Activated T-cell treated with anti-CD3 and anti-CD28 coated beads for 24 hours (primary cell): Measurements from ENCODE around the gene STUM.
"Not testable (repeated sequence)": the region's sequence is repeated elsewhere in the genome, so short reads cannot be mapped to it uniquely, and the experiment has no call there.

ENCODE experiments used
- DNase-seq: peaks from one replicate; pipeline ENCODE4 v3.0.0-alpha.2; 2020; ENCODE audit warnings: low read depth

STUM gene, protein sequence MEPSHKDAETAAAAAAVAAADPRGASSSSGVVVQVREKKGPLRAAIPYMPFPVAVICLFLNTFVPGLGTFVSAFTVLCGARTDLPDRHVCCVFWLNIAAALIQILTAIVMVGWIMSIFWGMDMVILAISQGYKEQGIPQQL

DNA sequence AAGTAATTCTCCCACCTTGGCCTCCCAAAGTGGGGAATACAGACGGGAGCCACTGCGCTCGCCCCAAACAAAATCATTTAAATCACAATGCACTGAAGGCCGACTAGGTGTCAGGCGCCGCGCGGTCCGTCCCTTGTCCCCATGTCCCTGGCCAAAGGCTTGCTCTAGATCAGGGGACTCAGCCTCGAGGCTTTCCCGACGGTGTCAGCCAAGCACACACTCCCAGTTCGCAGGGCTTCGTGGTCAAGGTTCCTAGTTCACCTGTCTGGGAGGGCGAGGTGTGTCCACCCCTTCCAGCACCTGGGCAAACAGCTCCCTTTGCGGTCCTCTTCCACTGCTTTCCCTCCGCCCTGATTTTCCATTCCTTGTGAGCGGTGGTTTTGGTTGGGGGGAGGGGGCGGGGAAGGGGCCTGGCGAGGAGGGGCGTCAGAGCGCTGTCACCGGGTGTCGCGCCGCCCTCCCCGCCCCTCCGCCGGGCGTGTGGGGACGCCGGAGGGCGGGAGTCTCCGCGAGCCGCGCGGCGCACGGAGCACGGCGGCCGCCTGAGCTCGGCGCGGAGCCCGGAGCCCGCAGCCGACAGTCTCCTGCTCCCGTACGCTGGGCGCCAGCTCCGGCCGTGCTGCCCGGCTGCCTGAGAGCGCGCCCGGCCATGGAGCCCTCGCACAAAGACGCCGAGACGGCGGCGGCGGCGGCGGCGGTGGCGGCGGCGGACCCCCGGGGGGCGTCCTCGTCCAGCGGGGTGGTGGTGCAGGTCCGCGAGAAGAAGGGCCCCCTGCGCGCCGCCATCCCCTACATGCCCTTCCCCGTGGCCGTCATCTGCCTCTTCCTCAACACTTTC is at the start of gene STUM:
STUM (plus strand) TSS at position 509 of the 838 bp plus-strand sequence; CDS start at position 650, 141 bp downstream.
- DNase-seq, result peak; percentile 1

DNA sequence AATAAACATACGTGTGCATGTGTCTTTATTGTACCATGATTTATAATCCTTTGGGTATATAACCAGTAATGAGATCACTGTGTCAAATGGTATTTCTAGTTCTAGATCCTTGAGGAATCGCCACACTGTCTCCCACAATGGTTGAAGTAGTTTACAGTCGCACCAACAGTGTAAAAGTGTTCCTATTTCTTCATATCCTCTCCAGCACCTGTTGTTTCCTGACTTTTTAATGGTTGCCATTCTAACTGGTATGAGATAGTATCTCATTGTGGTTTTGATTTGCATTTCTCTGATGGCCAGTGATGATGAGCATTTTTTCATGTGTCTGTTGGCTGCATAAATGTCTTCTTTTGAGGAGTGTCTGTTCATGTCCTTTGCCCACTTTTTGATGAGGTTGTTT is 48.9 kb upstream of the STUM start:
- not testable (repeated sequence) for DNase-seq

DNA sequence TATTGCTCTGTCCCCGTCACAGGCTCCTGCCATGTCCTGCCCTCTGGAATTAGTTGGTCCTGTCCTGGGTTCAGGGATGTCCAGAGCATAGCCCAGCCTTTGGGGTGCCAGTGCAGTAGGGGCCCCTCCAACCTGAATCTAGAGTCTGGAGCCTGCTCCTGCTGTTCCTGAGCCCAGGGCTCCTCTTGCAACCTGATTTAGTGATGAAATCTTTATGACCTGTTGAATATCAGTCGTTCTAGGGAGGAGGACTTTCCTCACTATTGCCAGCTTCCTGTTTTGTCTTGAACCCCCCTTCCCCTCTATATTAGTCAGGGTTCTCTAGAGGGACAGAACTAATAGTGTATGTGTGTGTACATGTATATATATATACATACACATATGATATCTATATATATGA is 42.5 kb upstream of the STUM start:
- no peak for DNase-seq

DNA sequence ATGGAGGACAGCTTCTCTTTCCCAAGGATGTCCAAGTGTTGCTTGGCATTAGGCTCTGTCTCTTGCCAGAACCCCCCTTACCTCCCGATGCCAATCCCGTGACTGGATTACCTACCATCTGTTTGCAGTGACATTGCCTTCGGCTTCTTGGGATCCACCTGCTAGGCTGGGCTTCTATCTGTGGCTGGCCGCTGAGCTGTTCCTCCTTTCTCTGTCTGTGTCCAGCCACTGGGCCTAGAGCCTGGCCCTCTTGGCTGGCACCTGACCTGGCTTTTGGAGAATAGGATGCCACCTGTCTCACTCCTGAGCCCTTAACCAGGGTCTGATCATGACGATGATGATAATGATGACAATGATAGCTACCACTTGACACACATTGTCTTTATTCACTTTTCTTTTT is 41.6 kb upstream of the STUM start:
- no peak for DNase-seq

DNA sequence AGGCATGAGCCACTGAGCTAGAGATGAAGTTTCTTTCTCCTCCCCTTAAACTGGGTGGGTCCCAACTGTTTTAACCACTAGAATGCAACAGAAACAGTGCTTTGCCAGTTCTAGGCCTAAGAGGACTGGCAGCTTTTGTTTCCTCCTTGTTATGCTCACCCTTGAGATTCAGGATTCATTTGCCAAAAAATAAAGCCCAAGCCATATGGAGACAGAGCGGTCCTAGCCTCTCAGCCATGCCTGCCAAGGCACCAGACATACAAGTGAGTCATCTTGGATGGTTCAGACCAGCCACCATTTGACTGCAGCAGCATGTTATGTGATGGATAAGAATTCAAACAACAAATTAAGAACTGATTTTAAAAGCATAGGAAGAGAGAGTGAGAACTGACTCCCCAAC is 38.1 kb upstream of the STUM start:
- DNase-seq, result no peak

DNA sequence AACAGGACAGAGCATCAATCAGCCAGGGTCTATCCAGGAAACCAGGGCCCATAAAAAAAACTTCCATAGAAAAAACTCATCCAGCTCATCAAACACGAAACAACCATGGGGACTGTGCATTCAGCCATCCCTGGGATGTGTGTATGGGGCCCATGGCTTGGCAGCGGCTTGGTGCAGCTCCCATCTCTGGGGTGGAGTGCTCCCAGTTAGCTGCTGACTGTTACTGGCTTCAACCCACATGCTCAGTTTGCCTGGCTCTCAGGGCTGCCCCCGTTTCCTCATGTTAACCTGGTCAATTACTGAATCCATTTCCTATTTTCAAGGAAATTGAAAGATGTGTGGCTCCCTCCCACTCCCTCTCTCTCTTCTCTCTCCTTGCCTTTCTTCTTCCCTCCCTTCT is 37.3 kb upstream of the STUM start:
- DNase-seq, result no peak

DNA sequence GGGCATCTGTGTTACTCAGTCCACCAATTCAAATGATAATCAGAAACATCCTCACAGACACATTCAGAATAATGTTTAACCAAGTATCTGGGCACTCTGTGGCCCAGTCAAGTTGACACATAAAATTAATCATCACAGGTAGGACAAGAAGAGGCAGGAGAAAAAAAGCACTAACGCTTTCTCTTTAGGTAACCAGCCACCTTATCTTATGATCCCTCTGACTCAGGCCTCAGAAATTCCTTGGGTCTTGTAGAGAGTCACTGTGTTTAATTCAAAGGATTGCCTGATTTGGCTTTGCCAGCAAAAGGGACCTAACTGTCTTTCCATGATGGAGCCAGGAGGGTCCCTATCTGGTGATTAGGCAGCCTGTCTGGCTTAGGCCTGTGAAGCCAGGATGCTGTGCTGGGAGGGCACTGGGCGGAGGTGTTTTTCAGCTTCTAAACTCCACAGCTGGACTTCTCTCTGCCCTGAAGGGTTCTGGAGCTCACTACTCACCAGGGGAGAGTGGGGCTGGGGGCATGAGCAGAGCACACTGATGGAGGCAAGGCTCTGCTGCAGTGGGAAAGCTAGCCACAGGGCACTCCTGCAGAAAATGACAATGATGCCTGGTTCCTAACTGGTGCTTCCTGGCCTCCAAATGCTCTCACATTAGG is 36.4 kb upstream of the STUM start:
- no peak for DNase-seq

DNA sequence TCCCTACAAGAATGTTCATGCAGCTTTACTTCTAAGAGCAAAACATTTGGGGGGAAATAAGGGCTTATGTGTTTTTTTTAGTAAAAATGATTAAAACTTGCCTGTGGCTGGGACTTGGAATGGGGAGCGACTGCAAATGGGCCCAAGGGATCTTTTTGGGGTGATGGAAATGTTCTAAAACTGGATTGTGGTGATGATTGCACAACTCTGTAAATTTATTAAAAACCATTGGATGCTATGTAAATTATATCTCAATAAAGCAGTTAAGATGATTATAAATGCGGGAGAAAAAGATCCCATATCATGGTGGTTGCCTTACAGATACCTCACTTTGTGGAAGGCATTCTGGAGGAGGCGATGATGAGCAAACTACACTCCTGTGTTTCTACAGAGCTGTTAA is 30.2 kb upstream of the STUM start:
- DNase-seq, result no peak

DNA sequence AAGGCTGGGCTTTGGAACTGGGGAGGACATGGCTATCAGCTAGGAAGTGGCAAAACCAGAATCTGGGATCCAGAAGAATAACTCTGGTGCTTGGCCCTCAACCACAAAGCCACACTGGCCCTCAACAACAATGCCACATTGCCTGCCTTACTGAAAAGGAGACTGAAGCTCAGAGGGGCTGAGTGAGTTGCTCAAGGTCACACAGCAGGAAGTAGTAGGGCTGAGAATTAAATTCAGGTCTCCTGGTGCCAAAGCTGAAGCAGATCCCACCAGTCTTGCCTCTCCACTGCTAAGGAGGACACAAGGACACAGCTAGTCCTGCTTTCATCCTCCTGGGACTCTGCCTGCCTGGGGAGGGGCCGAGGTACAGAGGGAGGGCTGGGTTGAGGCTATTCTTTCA is 29.4 kb upstream of the STUM start:
- DNase-seq, result no peak

DNA sequence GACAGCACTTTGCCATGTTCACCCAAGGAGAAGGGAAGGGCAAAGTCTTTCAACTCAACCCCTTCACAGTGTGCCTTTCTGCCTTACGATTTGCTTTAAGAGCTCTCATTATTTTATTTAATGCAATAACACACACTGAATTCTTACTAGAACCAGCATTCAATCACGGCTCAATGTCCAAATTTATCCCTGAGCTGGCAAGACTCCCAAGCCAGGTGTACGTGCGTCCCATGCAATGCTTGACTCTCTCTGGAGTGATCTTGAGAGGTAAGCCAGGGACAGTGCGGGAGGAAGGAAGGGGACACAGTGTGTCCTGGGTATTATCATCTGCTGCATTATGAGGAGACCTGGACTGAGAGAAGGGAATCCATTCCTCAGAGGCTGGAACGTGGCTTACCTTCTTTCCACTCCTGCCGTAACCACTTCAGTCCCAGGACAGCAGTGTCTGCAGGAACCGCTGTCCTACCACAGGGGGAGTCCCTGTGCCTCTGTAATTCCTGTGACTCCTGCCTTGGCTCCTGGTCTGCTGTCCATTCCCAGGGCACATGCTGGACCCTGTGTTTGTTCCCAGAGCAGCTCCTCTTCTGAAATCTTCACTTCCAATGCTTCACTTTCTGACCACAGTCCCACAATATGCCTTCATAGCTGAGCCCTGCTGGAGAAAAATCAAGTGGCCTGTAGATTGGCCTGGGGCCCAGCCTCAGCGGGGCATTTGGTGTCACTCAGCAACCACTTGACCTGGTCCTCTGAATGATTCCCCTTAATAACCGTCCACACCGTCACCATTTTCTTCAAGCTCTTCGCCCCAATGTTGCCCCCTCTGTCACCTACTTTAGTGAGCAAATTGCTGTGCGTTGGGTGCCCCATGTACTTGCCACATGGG is 28.6 kb upstream of the STUM start:
- no peak for DNase-seq

DNA sequence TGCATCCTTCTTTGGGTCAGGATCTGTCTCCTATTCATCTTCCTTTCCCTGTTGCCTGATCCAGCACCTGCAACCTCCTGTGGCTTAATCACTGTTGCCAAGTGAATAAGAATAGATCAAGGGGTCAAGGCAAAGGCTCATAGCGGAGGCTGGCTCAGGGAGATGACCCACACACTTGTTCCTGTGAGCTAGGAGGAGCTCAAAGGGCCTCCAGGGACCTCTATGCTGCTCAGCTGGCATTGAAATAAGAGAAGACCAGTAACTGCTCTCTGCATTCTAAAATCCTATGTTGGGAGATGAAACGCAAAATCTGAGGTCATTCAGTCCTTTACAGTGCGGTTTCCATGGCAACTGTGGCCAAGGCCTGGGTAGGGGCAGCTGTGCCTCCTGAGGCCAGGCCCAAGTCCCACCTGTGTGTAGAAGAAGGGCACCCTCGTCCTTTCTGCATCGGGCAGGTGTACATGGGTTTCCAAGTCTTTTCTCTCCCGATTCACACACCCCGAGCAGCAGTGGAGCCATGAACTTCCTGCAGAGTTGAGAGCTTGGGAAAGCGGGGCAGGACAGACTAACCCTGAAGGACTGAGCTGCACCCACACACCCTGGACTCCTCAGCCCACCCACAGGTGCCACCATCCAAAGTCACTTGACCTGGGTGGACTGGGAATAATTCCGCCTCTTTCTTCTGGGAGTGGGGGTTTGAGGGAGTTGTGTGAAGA is 27.8 kb upstream of the STUM start:
- DNase-seq, result no peak

DNA sequence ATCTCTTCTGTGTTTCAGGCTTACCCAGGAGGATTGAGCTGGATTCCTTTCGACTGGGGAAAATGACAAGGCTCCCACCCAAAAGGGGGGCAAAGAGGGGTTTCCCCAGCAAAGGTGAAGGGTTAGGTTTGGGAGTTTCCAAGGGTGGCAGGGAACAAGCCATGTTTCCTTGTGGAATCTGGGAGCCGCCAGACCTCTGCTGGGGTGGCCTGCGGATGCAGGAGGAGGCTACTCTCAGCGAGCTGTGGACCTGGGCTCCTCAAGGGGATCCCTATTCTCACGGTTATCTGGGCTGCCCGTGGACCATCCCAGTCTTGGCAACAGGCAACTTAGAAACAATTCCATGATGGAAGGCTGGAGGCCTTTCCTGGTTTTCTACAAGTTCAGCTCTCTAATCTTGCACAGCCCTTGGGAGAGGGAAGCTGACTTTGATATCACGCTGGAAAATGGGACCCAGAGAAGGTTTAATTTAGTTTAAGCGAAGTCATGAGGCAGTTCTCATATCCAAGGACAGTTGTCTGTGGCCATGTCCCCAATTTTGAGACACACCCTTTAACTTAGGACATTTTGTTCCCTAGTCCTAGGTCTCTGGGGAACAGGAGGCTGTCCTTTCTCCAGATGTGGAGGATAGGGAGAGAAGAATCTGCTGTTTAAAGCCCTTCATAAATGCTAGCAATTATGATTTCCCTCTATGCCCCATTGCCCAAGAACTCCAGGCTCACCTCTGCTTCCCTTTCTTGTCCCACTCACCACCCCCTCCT is 24.7 kb upstream of the STUM start:
- DNase-seq, result no peak

DNA sequence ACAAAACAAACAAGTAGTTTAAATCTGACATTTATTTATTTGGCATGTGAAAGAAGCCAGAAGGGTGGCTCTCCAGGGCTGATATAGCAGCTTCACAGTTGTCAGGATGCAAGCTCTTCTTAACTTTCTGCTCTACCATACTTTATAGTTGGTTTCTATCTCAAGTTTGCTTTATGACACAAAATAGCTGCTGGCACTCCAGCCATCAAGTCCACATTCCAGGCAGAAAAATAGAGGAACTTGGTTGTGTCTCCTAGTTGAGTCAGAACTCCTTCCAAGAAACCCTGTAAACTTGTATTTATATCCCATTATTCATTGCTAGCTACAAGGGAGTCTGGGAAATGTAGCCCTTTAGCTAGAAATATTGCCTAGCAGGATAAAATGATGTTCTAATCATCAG is 24.0 kb upstream of the STUM start:
- DNase-seq, result no peak

DNA sequence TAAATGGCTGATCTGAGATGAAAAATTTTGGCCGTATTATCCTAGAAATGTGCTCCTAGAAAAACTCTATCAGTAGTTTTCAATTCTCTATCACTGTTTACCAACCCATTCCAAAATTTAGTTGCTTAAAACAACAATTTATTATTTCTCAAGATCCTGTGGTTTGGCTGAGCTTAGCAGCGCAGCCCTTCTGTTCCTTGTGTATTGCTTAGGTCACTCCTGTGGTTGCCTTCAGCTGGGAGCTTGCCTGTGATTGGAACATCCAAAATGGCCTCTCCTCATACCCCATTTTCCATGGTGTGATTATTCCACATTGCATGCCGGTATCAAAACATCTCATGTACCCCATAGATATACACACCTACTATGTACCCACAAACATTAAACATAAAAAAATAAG is 22.8 kb upstream of the STUM start:
- no peak for DNase-seq

DNA sequence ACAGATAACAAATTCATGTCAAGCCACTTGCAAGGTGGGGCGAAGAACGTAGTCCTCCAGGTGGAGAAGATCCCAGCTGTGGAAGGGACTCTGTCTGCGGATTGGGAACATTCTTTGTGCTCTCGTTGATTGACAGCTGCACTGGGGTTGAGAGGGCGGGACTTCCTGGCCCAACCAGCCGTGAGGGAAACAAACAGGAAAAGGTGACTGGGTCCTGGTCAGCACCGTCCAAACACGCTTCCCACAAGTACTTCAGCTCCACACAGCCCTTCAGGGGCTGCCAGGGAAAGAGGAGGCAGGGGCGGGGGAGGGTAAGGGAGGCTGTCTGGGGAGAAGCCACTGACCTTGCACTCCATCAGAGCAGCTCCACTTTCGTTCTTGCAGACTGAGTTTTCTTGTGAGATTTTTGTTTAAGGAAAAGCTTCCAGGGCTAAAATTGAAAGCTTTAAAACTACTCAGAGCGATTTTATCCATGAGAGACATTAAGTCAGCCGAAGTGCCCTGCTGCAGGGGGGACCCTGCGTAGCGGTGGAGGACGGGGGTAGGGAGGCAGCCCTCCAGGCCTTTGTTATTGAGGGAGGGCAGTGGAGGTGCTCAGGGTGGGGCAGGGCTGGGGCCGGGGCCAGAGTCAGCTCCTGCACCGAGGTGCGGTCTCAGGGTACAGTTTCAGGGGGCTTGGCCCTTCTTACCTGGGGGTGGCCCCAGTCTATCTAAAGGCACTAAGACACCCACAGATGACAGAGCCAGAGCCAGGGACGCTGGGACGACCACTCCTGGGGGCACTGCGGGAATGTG is 21.6 kb upstream of the STUM start:
- no peak for DNase-seq

DNA sequence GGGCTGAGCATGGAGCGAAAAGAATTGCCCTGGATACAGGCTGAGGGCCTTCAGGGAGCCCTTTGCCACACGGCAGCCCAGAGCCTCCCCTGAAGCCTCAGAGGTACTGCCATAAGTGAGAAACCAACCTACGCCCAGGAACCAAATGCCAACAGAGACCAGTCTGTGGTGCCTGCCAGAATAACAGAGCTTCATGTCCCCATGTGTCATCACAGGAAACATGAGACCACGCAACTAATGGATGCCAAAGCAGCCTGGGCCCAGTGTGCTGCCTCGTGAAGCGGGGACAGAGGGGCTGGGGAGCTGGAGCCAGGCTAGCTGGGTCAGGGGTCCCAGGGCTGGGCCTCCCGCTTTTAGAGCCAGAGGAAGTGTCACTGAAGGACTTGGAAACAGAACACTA is 18.7 kb upstream of the STUM start:
- no peak for DNase-seq

DNA sequence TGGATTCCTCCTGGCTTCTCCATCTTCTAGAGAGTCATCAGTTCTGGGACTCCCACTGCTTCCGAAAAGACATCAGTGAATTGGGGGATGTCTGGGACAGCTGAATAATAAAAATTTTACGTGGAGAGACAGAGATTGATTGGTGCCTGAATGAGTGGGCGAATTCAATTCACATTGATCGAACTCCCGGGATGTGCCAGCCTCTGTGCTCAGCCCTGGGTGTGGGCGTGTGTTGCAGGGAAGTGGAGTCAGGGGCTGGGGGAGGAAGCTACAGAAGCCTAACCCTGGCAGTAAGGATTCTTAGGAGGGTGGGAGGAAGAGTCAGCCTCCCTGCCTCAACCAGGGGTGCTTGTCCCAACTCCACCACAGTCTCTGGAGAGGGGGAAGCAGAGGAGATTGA is 18.0 kb upstream of the STUM start:
- DNase-seq, result no peak

DNA sequence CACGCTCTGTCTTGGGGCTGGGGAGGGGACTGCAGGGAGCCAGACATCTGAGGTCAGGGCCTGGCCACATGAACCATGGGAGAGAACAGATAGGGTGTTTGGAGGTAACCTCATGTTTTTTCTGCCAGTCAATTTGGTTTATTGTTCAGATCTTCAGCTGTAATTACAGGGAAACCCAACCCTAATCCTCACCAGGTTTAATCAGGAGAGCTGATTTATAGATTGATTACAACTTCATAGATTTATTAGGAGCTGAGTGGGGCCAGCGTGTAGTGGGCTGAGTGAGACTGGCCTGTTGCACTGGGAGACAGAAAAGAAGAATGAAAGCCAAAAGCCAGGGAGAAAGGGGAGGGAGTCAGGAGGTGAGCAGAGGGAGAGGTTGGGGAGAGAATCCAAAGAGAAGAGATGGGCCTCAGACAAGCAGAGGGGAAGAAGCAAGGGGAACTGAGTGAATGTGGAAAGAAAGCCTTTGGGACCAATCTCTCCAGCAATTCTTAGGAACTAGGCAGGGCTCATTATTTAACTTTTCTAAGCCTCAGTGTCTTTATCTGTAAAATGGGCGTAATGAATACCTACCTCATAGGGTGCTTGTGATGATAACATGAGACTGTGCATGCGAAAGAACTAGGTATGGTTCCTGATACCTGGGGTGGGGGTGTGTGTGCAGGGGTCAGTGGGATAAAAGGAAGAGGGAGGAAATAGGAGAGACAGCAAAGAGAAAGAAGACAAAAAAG is 17.0 kb upstream of the STUM start:
- no peak for DNase-seq

DNA sequence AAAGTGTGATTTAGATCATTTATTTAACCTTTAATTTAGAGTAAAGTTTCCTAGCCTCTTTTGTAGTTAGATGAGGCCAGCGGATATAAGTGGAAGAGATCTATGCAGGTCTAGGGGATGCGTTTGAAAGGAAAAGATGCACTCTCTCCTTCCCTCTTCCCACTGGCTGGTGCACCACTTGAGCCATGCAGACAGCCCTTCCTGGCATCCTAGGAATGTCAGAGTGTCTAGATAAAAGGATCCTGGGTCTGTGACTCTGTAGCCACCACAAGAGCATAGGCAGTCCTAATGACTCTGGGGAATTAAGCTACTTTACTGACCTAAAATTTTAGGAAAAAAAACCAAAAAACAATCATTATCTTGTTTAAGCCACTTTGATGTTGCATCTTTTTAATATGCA is 16.0 kb upstream of the STUM start:
- DNase-seq, result no peak

DNA sequence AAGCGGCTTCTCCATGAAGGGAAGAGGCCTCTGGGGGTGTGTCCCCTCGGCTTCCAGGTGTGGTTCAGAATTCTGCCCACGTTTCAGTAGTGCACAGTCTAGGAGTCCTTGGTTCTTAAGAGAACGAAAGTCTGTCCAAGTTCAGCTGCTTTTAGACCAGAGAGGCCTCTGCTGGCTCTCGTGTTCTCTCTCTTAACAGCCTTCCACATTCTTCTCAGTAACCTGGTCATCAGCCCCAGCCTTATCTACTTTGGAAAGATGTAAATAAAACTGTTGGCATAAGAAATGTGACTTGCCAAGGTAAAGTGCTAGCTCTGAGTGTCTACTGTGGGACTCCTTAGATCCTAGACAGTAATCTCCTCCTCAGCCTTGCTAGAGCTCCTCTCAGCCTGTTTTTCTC is 15.3 kb upstream of the STUM start:
- no peak for DNase-seq
